ENCODE measurements around the gene STRBP.

STRBP gene

DNA sequence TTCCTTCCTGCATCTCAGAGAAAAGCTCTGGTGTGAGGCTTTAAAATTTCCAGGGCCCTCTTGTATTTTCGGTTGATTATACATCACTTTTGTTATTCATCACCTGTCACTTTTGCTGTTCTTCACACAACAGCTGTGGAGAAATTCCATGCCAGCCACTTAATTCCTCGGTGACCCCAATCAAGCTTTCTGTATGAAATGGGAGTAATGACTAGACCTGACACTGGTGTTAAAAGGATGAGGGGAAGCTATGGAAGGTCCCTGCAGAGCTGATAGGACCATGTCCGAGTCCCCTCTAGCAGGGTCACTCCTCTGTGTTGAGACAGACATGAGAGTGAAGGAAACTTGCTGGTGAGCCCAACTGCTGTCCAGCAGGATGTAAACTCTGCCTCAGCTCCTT lies 175.2 kb downstream of the STRBP start:
- DNase-seq: no peak

DNA sequence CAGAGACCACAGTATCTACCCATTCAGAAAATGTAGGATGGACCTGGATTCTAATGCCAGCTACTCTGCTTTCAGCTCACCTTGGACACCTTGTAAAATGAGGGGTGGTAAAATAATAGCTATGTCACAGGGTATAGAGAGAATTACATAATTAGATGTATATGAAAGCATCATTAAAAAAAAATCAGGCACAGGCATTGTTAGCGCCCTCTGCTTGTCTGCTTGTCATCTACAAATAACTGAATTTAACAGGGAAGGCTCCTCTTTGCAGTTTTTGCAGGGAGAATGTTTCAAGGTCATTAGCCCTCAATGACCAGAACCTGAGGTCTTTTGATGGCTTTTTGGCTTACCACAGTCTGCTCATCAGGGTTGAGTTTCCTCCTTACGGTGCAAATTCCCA lies 176.9 kb downstream of the STRBP start:
- no peak for DNase-seq

DNA sequence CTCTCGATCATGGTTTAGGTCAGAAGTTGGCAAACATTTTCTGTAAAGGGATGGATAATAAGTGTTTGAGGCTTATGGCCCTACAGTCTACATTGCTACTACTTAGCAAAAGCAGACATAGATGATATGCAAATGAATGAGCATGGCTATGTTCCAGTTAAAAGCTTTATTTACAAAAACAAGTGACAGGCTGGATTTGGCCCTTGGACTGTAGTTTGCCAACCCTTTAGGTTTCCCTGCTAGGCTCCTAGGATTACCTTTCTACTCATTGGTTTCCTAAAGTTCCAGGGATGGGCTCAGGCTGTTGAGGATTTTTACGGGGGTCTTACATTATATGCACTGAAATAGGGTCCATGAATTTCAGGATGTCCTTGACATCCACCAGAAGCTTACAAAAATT lies 177.4 kb downstream of the STRBP start:
- DNase-seq: peak; percentile 2 to 23

DNA sequence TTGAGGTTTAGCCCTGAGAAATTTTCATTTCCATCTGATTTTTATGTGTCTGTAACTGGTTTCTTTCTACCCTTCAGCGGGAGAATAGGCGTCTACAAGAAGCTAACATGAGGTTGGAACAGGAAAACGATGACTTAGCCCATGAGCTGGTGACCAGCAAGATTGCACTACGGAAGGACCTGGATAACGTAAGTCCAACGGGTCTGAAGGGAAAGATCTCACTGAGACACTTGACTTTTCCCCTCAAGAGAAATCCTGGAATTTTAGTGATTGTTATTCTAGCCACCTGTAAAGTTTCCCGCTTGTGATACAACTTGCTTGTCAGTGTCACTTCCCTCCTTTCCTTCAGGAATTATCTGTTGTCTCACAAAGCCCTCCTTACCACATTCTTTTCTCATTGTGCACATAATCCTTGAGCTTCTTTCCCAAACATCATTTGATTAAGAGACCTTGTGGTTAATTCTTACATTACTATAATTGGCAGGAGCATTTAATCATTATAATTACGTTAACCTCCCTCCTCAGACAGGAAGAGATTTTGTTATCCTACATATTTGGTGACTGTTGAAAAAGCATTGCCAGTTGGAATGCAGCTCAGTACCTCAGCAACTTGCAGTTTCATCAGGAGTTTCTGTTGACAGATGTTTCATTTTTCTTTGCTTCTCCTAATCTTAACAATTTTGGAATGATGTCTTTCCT lies 178.0 kb downstream of the STRBP start:
- DNase-seq: no peak

DNA sequence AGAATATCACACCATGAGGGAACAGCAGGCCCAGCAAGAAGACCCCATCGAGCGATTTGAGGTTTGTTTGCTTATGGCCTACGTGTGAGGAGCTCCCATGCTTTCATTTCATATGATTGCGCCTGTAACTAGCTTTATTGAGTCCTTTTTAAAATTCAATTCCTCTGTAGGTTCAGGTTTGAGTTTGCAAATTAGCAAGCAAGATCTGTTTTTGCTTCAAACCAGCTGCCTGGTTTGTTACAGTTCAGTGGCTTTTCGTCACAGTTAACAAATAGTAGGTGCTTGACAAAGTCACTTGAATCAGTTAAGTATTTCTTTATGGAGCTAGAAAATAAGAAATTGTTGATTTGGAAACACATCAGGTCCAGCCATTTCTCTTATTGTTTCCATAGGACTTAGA lies 178.6 kb downstream of the STRBP start:
- peak; percentile 2 to 59 for DNase-seq

DNA sequence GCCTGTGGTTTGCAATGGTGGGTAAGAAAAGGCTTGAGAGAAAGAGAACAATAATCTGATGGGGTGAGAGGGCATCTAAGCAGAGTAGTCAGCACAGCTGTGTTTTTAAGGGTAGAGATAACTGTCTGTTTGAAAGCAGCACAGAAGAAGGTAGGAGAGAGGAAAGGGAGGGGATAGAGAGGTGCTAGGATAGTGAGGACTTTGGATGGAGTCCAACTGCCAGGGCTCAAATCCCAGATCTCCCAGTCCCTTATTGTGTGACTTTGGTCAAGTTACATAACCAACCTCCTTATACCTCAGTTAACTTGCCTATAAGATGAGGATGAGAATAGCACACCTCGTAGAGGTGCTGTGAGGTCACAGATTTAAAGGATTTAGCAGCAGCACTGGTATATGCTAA lies 179.3 kb downstream of the STRBP start:
- no peak for DNase-seq

DNA sequence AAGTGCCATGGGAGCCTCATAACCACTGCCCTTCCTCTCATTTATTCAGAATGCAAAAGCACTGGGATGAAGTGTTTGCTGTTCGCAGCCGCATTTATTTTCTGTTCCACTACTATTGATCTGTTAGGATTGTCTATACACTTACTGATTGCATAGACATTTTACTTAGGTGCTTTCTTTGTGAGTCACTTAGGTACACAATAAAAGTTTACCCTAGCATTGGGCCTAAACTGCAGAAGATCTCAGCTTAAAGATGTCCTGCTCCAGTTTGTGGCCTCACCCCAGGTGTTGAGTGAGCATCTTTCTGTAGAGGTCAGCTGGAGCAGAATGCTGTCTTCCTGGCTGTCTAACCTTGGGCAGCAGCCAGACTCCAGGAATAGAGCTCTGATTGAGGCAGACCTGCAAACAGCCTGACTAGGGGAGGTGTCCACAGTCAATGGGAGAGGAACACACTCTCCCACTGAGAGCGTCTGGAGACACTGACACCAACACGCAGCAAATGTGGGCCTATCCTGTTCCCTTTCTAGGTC lies 181.0 kb downstream of the STRBP start:
- DNase-seq: no peak

DNA sequence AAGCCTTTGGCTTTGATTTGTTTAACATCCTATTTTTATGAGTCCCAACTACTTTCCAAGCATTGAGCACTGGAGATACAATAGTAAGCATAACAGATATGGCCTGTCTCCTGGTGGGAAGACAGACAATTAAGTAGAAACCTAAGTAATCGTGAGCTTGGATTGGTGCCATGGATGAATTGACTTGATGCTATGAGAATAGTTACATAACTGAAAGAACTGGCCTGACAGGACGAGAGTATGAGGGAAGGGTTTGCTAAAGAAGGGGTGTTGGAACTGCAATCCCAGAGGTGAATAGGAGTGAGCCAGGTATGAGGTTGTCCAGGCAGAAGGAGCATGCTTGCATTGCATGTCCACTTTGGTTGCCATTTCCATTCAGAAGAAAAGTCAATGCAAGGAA lies 182.5 kb downstream of the STRBP start:
- no peak for DNase-seq

DNA sequence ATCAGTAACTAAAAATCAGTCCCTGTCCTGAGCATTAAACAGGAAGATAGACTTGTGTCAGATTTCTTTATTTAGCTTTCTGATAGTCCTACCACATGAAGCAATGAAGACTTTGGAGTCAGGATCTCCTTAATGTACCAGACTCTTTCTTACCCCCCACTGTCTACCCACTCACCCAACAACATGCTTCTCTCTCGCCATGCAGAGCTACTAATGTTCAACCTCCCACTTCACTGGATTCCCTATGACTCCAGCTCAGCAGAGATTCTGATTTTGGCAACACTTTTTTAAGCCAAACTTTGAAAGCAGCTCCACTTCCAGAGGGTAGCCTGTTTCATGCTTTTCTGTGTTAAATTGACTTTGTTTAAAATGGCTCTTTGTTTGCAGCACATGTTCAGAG lies 184.1 kb downstream of the STRBP start:
- no peak for DNase-seq

DNA sequence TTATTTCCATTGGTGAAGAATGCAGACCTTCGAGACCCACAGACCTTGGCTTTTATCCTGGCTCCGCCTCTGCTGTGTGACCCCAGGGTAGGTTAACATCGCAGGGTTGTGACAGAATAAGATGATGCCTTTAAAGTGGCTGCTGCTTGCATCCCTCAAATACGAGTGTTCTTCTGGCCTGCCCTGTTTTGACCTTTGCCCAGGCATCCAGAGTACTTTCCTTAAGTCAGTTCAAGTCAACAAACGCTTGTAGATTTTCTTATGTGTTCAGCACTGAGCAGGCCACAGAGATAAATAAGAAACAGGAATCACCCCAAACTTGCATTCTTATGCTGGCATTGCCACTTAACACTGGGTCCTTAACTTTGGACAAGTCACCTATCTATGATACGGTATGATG lies 184.7 kb downstream of the STRBP start:
- DNase-seq: no peak

DNA sequence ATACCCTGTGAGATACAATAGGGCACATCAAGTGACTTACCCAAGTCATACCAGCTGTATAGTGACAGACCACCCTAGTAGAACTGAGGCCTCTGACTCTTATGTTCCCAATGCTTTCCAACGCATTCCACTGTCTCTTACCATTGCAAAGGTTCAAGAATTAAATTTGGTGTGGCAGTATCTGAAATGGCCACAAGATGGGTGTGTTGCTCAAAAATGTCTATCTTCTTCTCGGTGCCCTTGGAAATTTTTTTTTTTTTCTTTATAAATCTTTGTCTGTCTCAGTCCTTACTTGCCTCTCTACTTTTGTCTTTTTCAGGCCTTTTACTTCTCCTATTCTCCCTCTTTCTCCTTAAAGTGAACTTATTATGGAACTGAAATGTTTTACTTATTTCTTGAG lies 186.6 kb downstream of the STRBP start:
- peak; percentile 1 to 40 for DNase-seq

DNA sequence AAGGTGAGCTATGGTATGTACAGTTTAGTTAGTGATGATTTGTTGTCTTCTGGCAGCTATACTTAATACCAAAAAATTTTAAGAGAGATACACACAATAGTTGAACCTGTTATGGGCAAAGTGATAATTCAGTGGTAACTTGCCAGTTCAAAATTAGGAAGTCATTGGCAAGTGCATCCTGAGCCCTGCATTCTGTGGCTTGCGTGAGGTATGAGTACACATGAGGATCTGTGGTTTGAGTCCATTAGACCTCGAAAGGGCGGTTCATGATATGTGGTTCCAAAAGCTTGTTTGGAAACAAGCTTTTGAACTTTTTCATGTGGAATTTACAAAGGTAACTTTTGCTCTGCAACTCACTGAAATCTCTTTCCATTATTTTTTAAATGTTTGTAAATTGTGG lies 187.9 kb downstream of the STRBP start:
- no peak for DNase-seq

DNA sequence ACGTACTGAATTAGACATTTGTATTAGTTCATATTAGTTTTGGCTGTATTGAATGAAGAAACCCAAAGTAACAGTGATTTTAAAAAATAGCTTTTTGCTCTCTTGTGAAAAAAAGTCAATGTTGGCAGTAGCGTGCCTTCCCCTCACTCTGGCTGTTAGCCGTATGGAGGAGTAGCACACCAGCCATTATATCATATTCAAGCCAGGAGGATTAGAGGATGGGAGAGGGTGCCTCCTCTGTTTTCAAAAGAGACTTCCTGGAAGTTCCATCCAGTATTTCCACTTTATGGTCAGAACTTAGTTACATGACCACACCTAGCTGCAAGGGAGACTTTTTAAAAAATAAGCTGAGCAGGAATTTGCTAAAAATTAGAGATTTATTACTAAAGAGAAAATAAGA lies 193.8 kb downstream of the STRBP start:
- DNase-seq: no peak

DNA sequence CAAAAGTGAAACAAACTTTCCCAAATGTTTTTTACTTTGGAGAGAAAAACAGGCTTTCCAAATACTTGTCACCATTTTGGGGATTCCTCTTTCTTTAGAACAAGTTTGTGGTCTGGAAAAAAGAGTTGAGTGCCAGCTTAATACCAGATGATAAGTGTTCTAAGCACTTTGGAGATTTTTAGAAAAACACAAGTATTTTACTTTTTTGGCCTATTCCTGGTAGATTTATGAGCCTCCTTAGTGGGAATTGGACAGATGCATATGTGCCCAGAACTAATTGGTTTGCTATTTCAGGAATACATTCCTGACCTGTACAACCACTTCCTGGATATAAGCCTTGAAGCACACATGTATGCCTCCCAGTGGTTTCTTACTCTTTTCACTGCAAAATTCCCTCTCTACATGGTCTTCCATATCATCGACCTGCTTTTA lies 194.4 kb downstream of the STRBP start:
- no peak for DNase-seq

DNA sequence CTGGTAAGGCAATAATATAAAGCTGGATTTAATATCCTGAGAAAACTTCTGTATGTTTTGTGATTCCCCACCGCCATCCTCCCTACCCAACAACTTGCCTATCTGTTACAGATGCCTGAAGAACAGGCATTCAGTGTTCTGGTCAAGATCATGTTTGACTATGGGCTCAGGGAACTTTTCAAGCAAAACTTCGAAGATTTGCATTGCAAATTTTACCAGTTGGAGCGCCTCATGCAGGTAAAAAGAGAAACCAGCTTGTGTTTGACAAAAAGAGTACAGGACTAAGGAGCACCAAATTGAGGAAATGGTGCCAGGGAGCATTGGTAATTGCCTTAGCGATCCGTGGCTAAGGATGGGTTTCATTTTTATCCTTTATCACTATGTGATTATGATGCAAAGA lies 194.9 kb downstream of the STRBP start:
- peak; percentile 80 to 83 for DNase-seq

DNA sequence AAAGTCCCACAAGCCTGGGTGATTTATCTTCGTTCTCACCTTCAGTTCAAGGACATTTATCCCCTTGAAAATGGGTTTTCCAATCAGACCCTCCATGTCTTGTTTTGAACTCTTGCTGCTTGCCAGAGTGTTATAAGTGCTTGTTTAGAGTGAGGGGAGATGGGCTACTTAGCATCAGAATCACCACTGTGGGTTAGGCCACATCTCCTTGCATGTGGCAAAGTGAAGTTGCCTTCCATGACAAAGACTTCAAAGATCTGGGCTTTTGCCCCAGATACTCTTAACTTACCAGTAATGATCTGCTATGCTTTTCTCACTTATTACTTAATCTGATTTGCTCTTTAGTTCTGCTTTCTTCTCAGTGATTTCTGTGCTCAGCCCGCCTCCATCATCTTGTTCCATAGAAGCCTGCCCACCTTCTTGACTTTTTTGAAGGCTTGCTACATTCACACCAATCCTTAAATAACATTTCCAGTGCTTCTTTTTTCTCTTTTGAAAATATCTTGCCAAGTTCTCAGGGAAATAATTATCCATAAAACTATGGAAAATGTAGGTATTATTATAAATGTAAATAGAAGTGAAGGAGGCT lies 195.9 kb downstream of the STRBP start:
- no peak for DNase-seq

Measured in NCI-H526 (cell line).